Activated CD4-positive, alpha-beta T cell treated with anti-CD3 and anti-CD28 coated beads, Interleukin-2, amount 50 U/mL, for 4 hours (primary cell): ENCODE results near the gene PPP1R12B.
"Not testable (repeated sequence)": the region's sequence is repeated elsewhere in the genome, so short reads cannot be mapped to it uniquely, and the experiment has no call there.

Source experiments
- DNase-seq, 2 experiments: peaks; one replicate each; pipeline ENCODE4 v3.0.0-alpha.2; 2020

The PPP1R12B gene

GRCh38 chr1:202620036-202620435, 271.5 kb downstream of the PPP1R12B start:
- not testable (repeated sequence) for DNase-seq

DNA sequence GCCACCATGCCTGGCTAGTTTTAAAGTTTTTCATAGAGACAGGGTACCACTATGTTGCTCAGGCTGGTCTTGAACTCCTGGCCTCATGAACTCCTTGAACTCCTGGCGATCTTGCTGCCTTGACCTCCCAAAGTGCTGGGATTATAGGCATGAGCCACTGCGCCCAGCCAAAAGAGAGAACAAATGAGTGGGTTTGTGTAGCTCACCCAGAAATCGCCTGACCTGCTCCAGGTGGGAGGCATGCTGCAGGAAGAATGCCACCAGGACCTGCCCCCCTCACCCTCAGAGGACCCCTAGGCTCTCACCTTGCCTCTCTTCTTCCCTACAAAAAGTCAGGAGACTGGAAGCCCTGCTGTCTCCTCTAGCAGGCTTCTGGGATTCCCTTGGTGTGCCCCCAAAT, 272.9 kb downstream of the PPP1R12B start:
- DNase-seq, result no peak

- no peak for DNase-seq
These were observed 273.9 kb downstream of the PPP1R12B start for GRCh38 chr1:202622388-202622787.

GRCh38 chr1:202623075-202623474, 274.6 kb downstream of the PPP1R12B start:
- DNase-seq, result no peak

DNA sequence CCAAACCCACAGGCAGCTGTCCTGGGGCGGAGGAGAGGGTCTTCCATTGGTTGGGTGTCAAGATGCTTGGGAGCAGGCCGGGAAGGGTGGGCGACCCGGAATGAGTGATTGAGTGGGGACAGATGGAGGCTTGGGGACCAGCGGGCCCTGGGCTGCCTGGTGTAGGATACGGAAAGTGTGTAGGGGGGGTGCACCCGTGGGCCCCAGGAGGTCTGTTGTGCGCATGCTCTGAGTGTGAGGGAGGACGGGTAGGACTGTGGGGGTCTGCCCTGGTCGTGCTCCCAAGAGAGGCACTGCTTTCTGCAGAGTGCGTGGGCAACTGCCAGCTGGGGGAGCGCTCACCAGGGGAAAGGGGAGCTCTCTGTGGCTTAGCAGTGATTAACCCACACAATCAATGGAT, 275.0 kb downstream of the PPP1R12B start:
- not testable (repeated sequence) for DNase-seq

DNA sequence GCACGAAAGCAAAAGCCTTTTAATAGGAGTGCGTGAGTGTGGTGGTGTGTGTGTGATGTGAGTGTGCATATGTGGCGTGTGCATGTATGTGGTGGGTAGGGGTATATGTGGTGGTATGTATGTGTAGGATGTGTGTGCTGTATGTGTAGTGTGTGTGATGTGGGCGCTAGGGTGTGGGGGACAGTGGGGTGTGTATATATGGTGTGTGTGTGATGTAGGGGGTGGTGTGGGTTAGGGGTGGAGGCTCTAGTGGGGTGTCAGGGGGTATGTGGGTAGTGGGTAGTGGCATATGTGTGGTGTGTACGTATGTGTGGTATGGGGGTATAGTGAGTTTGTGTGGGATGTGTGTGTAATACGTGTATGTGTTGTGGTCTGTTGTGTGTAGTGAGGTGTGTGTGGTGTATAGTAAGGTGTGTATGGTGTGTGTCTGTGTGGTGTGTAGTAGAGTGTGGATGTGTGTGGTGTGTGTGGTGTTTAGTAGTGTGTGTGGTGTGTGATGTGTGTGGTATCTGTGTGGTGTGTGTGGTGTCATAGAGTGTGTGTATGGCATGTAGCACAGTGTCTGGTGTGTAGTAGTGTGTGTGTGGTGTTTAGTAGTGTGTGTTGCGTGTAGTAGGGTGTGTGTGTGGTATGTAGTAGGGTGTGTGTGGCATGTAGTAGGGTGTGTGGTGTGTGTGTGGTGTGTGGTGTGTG, 275.7 kb downstream of the PPP1R12B start:
- no peak for DNase-seq

DNA sequence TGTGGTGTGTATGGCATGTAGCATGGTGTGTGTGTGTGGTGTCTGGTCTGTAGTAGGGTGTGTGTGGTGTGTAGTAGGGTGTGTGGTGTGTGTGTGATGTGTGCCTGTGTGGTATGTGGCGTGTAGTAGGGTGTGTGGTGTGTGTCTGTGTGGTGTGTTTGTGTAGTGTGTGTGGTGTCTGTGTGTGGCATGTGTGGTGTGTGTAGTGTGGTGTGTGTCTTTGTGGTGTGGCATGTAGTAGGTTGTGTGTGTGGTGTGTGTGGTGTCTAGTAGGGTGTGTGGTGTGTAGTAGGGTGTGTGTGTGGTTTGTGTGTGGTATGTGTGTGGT, 276.2 kb downstream of the PPP1R12B start:
- no peak for DNase-seq

DNA sequence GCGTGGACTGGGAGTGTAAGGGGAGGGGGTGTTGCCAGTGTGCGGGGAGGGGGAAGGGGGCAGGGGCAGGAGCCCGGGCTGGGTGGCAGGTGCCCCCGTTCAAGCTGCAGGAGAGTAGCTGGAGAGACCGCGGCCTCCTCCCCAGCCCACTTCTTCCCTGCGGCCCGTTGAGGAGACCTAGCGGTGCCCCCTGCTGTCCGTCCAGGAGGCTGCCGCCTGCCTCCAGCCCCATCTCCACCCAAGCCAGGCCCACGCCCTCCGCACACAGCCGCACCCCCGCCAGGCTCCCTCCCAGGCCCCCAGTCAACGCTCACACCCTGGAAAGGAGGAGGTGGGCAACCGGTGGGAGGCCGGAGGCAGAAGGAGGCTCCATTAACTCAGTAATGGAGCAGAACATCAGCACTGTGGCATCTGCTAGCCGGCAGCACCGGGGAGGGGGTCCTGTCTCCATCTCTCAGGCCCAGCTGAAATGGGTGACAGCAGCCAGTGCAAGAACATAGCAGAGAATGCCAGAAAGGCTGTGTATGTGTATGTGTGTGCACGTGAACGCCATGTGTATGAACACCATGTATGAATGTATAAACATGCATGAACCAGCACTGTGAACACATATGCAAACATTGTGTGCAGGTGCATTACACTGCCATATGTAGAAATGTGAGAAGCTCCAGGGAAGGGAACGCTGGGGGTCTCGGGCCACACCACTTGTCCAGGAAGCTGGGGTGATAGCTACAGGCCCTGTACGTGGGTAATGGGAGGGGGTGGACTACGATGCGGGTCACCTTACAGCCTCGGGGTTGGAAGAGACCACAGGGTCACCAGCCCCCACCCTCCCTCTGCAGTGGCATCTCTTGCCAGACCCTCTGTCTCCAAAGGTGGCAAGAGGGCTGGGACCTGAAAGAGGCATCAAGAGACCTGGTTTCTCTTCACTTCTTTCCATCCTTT, 277.2 kb downstream of the PPP1R12B start:
- DNase-seq, result peak; percentile 30 to 31

DNA sequence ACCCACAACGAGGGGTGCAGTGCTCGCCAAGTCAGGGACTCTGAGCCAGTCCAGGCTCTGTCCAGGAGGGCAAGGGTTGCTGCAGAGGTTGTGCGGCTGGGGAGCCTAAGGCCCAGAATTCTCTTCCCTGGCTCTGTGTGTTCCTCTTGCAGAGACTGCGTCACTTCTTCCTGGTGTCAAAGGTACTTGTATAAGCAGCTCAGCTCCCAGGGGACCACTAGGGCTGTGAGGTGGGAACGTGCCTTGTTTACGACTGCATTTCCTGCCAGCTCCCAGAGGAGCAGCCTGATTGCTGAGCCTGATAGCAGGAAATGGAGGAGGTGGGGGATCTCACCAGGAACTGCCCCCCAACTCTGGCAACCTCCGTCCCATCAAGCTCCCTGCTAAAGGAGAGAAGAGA, 278.5 kb downstream of the PPP1R12B start:
- not testable (repeated sequence) for DNase-seq

DNA sequence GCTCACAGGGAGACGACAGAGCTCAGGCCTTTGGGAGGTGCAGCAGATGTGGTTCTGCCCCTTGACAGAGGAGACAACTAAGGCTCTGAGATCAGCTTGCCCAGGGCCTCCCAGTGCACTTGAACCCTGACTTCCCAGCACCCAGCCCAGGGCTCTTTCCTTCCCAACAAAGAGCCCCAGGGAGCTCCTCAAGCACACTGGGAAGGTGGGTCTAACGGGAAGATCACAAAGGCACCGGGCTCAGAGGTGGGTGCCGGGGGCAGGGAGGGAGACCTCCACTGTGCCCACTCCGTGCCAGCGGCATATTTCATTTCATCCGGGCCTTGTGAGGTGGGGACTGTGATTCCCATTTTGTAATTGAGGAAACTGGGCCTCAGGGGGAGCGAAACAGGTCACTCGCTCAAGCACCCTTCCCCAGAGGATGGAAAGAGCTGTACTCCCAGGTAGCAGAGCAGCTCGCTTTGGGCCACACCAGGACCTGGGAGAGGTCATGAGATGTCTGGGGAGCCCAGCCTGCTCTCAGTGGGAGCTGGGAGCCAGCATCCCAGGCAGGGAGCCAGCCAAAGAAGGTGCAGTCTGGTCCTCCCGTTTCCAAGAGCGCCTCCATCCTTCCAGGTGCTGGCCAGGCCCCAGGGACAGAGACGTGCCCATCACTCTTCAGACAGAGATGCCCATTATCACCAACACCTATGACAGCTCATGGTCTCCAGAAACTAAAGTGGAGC, 279.5 kb downstream of the PPP1R12B start:
- DNase-seq, result no peak

DNA sequence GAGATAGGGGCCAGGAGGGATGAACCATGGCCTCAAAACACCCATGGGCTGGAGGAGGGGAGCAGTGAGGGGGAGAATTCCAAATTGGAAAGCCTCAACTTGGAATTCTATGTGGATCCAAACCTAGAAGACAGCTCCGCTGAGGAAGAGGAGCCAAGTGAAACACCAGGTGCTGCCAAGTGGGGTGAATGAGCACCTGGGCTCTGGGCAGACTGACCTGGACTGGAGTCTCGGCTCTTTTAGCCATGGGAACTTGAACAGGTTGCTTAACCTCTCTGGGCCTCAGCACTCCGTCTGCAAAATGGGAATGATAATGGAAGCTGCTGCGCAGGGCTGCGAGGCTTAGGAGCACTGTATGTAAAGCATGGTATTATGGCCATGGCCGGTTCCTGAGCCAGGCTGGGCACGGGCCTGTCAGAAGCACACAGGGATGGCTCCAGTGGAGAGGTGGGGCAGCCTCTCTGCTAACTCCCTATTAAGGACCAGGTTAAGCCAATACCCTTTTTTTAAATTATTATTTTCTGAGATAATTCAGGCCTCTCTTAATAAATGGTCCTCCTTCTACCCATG, 280.2 kb downstream of the PPP1R12B start:
- no peak for DNase-seq

GRCh38 chr1:202629257-202629811, 280.8 kb downstream of the PPP1R12B start:
- DNase-seq, result not testable (repeated sequence)

DNA sequence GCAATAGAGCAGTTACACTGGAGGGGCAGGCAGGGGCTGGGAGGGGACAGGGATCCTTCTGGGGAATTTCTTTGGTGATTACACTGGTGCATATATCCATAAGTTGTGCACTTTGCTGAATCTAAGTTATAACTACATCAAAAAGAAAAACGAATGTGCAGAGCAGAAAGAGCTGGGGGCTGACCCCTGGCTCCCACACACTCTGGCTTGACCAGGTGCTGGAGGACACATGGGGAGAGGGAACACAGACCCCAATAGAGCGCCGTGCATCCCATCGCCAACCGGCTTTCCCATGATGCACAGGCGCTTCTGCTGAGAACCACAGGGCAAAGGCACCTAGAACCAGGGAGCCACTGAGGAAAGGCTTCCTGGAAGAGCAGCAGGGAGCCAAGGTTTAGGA, 281.6 kb downstream of the PPP1R12B start:
- not testable (repeated sequence) for DNase-seq

- DNase-seq, result no peak
These were observed 282.0 kb downstream of the PPP1R12B start for GRCh38 chr1:202630541-202630940.

- no peak for DNase-seq
These were observed 282.8 kb downstream of the PPP1R12B start for GRCh38 chr1:202631076-202631923.

- no peak for DNase-seq
These were observed 283.7 kb downstream of the PPP1R12B start for GRCh38 chr1:202632241-202632640.

- DNase-seq, result not testable (repeated sequence)
These were observed 287.7 kb downstream of the PPP1R12B start for GRCh38 chr1:202636171-202636570.

DNA sequence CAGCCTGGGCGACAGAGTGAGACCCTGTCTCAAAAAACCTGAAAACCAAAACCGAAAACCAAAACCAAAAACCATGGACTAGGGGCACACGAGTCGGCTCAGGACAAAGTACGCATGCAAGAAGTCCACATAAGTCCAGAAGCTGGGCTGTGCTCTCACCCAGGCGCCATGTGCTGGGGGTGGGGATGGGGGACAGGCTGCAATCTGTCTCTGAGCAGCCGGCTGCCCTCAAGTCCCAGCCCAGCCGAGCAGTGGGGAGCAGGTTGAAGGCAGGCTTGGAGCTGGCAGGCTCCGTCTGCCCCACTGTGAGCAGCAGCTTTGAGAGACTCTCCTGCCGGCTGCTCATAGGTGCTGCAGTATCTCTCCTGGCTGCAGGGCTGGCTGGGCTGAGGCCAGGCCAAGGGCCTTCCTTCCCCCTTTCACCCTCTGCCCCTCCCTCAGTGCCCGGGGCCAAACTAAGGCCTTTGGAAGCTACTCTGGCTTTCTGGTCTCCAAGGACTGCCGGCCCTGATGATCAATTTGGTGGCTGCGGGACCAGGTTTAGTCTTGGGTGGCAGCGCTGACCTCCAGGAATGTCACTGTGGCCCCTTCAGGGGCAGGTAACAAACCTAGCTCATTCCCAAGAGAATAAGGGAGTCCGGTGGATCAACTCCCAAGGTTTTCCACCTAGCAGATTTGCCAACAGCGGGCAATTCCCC, 289.0 kb downstream of the PPP1R12B start:
- not testable (repeated sequence) for DNase-seq

DNA sequence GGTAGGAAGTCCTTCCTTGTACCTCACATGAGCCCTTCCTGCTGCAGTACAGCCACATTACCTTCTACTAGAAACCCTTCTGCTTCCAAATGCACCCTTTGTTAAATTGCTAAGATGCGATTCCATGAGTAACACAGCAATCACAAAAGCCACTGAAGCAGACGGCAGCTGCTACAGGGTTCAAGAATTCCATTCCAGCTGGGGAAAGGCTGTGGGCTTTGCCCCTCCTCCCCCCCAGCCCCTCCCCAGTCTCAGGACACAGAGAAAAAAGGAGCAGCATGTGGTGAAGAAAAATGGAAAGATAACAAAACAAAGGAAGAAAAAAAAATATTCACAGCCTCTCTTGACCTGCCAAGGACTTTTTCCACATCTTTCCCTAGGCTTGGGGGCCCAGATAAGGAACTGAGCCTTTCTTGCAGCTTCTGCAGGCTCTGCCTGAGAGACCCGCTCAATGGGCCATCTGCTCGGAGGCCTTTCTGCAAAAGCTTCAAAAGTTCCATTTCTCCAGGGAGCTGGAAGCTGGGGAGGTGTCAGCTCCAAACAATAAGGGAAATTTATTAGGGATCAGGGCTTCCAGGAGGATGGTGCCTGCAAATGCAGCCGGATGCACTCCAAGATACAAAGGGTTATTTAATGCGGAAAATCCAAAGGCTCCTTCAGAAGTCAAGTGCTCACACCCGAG, 289.7 kb downstream of the PPP1R12B start:
- no peak for DNase-seq

DNA sequence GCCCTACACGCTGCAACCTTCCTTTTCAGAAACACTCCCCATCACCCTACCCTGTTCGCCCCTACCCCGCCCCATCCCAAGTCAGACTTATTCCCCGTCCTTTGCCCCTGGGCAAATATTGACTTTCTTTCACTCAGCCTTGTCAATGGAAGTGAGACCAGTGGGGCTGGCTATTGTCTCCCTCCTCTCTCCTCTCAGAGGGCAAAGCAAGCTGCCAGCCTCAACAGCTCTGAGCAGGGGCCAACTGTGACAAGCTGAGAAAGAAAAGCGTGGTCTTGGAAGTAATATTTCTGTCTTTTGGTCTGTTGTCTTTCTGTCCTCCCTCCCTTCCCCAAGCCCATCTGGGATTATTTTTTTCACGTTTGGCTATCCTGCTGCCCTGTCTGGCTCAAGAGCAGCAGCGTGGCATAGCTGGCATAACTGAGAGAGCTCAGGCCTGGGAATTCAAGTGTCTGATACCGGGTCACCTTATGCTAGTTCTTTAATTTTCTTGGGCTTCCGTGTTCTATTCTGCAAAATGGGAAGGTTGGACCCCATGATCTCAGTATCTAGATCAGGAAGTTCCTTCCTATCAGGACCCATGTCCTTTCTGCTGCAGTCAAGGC, 290.3 kb downstream of the PPP1R12B start:
- DNase-seq, result not testable (repeated sequence)
